ENCODE results near the gene GAREM1.

GRCh38 chr18:32251466-32251865, 219.2 kb downstream of the GAREM1 start:
- TF ChIP-seq GATA2 (CRISPR knock-in tag; IDR thresholded peaks at IDR 0.05) (no peak), CTCF (IDR thresholded peaks at IDR 0.05) (no peak), MAX (IDR thresholded peaks at IDR 0.05; ENCODE audit: low read depth) (no peak), JUND (IDR thresholded peaks at IDR 0.05) (no peak), TCF12 (IDR thresholded peaks at IDR 0.05) (no peak), NFIC (IDR thresholded peaks at IDR 0.05; ENCODE audit: borderline replicate concordance) (no peak), FOXJ3 (CRISPR knock-in tag; IDR thresholded peaks at IDR 0.05) (no peak), TAF1 (IDR thresholded peaks at IDR 0.05; ENCODE audit: borderline replicate concordance, low read depth, low read length) (no peak), TEAD4 (IDR thresholded peaks at IDR 0.05; ENCODE audit: borderline replicate concordance, insufficient read depth) (no peak), FOXM1 (IDR thresholded peaks at IDR 0.05; ENCODE audit: low read depth) (no peak), USF1 (IDR thresholded peaks at IDR 0.05; ENCODE audit: borderline replicate concordance, low read depth) (no peak), MXI1 (IDR thresholded peaks at IDR 0.05; ENCODE audit: low read depth, low read length) (no peak), ZBTB33 (IDR thresholded peaks at IDR 0.05; ENCODE audit: borderline replicate concordance, low read depth) (no peak), POLR2AphosphoS5 (IDR thresholded peaks at IDR 0.05; ENCODE audit: low read depth, low read length) (no peak)
